ENCODE results near the gene UBA5.

- TF ChIP-seq CTCF (IDR thresholded peaks at IDR 0.05) (no peak), POLR2A (IDR thresholded peaks at IDR 0.05) (no peak), POLR2AphosphoS5 (IDR thresholded peaks at IDR 0.05) (no peak)
These were observed 30.2 kb upstream of the UBA5 start for GRCh38 chr3:132629928-132630327.
